Central memory CD4-positive, alpha-beta T cell (primary cell): ENCODE results near the gene ATP6V1G2.
A peak's percentile ranks its signal among the peaks of the same experiment; 100 is the strongest.

Source experiments
- DNase-seq: peaks from one replicate; pipeline ENCODE4 v3.0.0; 2022

Gene ATP6V1G2

GRCh38 chr6:31575952-31576685 lies 29.7 kb upstream of the ATP6V1G2 start:
- DNase-seq: no peak

- DNase-seq: peak; percentile 76
These were observed 29.0 kb upstream of the ATP6V1G2 start, which contains the start of gene TNF for GRCh38 chr6:31575335-31575901. Gene TNF, plus strand, starts transcription at chr6:31575565. Its CDS starts 177 bp downstream, at chr6:31575742.

- DNase-seq: no peak
These were observed 28.0 kb upstream of the ATP6V1G2 start for GRCh38 chr6:31574106-31575061.

- no peak for DNase-seq
These were observed 27.1 kb upstream of the ATP6V1G2 start for GRCh38 chr6:31573239-31574105.

GRCh38 chr6:31572041-31572911 lies 25.9 kb upstream of the ATP6V1G2 start, which contains the start of gene LTA:
Gene LTA, plus strand, starts transcription at chr6:31572289. Its CDS starts 454 bp downstream, at chr6:31572743.
- peak; percentile 80 for DNase-seq

GRCh38 chr6:31569861-31570536 lies 23.6 kb upstream of the ATP6V1G2 start:
- no peak for DNase-seq

GRCh38 chr6:31568537-31568961 lies 22.1 kb upstream of the ATP6V1G2 start:
- peak; percentile 88 for DNase-seq

- DNase-seq: no peak
These were observed 21.3 kb upstream of the ATP6V1G2 start for GRCh38 chr6:31567531-31568370.

GRCh38 chr6:31560697-31561058 lies 14.3 kb upstream of the ATP6V1G2 start:
- DNase-seq: no peak

- DNase-seq: no peak
These were observed 13.7 kb upstream of the ATP6V1G2 start for GRCh38 chr6:31559958-31560696.

- no peak for DNase-seq
These were observed 13.2 kb upstream of the ATP6V1G2 start for GRCh38 chr6:31559606-31559957.

GRCh38 chr6:31558631-31559500 lies 12.5 kb upstream of the ATP6V1G2 start:
- peak; percentile 67 for DNase-seq

GRCh38 chr6:31558318-31558625 lies 11.9 kb upstream of the ATP6V1G2 start:
- no peak for DNase-seq

GRCh38 chr6:31557443-31558317 lies 11.3 kb upstream of the ATP6V1G2 start:
- DNase-seq: no peak

GRCh38 chr6:31556307-31556706 lies 9.9 kb upstream of the ATP6V1G2 start:
- DNase-seq: no peak

- peak; percentile 64 for DNase-seq
These were observed 5.0 kb upstream of the ATP6V1G2 start for GRCh38 chr6:31551371-31551770.

GRCh38 chr6:31548544-31548873 lies 2.1 kb upstream of the ATP6V1G2 start:
- DNase-seq: no peak
